Loucy (cell line): ENCODE data around the gene NUTF2.

ENCODE experiments used
- EZH2phosphoT487 ChIP-seq: fragments of 200-600 bp; IDR thresholded peaks from 2 replicates; pipeline ENCODE4 v1.6.1; 2018; ENCODE audit warnings: antibody characterized with exemption, mild to moderate bottlenecking, moderate library complexity, borderline replicate concordance
- TF ChIP-seq, protein P1 (sequence below): fragments of 200-600 bp; sonication (generic); conservative IDR thresholded peaks from 2 replicates; pipeline ENCODE4 v1.5.1; 2014; ENCODE audit warnings: mild to moderate bottlenecking, antibody characterized with exemption, low read length

DNA sequence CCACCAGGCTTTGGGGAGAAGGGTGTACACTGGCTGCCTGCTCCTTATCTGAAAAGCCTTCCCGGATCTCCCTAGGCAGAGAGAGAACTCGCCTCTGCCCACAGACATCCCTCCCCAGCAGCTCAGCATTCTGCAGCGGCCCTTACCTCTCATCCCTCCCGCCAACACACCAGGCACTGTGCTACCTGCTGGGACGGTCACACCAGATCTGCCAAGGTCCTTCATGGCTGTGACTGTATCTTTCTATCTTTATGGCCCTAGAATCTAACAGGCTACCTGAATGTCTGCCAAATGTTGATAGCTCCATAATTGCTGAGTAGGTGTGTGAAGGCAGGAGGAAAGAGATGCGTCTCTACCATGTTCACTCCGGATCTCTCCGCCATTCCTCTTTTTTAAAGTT lies 32.2 kb upstream of the NUTF2 start:
- TF ChIP-seq, protein P1, sequence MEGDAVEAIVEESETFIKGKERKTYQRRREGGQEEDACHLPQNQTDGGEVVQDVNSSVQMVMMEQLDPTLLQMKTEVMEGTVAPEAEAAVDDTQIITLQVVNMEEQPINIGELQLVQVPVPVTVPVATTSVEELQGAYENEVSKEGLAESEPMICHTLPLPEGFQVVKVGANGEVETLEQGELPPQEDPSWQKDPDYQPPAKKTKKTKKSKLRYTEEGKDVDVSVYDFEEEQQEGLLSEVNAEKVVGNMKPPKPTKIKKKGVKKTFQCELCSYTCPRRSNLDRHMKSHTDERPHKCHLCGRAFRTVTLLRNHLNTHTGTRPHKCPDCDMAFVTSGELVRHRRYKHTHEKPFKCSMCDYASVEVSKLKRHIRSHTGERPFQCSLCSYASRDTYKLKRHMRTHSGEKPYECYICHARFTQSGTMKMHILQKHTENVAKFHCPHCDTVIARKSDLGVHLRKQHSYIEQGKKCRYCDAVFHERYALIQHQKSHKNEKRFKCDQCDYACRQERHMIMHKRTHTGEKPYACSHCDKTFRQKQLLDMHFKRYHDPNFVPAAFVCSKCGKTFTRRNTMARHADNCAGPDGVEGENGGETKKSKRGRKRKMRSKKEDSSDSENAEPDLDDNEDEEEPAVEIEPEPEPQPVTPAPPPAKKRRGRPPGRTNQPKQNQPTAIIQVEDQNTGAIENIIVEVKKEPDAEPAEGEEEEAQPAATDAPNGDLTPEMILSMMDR = no peak
- no peak for TF ChIP-seq EZH2phosphoT487
